Body of pancreas (tissue), 4 donors: ENCODE results near the gene MAP4K4. TPM values are rescaled to one million over a fixed set of nuclear protein-coding genes. Genes with fewer than 3 reads are reported as not detected.

Experiments
- ATAC-seq: fragments of 150-250 bp; one replicate; pipeline ENCODE4 v1.9.1; 2016
- DNase-seq, 4 donors: peaks; one replicate each; pipeline ENCODE4 v3.0.0-alpha.2; 2019
- H3K27ac ChIP-seq, 4 donors: fragments of 200-600 bp; sonication (generic); 1 replicate in 3 of 4; 2 replicates in 1 of 4; pipeline versions ENCODE4 v1.5.1 to v1.6.1; 2016 to 2019; ENCODE audit warnings: mild to moderate bottlenecking in 1 of 4, mixed read lengths in 1 of 4, moderate library complexity in 1 of 4
- H3K27me3 ChIP-seq, 2 donors: fragments of 200-600 bp; sonication (generic); one replicate each; pipeline ENCODE4 v1.6.0; 2016; ENCODE audit warnings: mild to moderate bottlenecking in 1 of 2
- H3K36me3 ChIP-seq, 2 donors: fragments of 200-600 bp; sonication (generic); replicated peaks in 1 of 2; 2 replicates each; pipeline ENCODE4 v1.5.1; 2016; ENCODE audit warnings: low read depth in 2 of 2; ENCODE audit not compliant: insufficient read depth in 1 of 2
- H3K4me1 ChIP-seq: fragments of 200-600 bp; sonication (generic); one replicate; pipeline ENCODE4 v1.6.0; 2016
- H3K4me3 ChIP-seq, 2 donors: fragments of 200-600 bp; sonication (generic); 1 replicate in 1 of 2; 2 replicates in 1 of 2; pipeline ENCODE4 v1.5.1; 2016 to 2019
- H3K9me3 ChIP-seq, 3 donors: fragments of 200-600 bp; sonication (generic); 1 replicate in 2 of 3; 2 replicates in 1 of 3; pipeline ENCODE4 v1.5.1; 2016
- POLR2A ChIP-seq, 3 donors: fragments of 450-650 bp; IDR thresholded peaks; one replicate each; pipeline ENCODE4 v1.6.1; 2016; ENCODE audit warnings: antibody characterized with exemption in 3 of 3, mild to moderate bottlenecking in 2 of 3
- WGBS, 2 donors: methylation state at CpG; one replicate each; pipeline ENCODE4 v1.1.5; 2017; 5-methylcytosine and 5-hydroxymethylcytosine counted together
- intact Hi-C: fragments of 100-400 bp; cut with DNase I; formaldehyde crosslinking; loops from one replicate; pipeline ENCODE4 v1.15.1; 2023
- total RNA-seq, 2 donors: library from RNA; depleted of rRNA; stranded (reverse); fragments of >200 nt; gene quantifications; one replicate each; pipeline ENCODE4 v1.1.0, GENCODE V29; 2016
- TF ChIP-seq, protein P1 (sequence below), 7 experiments: fragments of 450-650 bp in 4 of 7; fragments of 200-600 bp in 3 of 7; sonication (generic) in 3 of 7; IDR thresholded peaks; one replicate each; pipeline ENCODE4 v1.5.1; 2016 to 2019; ENCODE audit warnings: antibody characterized with exemption in 7 of 7

Gene MAP4K4
- total RNA-seq, 2 donors from 2014 or later: 22.1 to 25.1 TPM

DNA sequence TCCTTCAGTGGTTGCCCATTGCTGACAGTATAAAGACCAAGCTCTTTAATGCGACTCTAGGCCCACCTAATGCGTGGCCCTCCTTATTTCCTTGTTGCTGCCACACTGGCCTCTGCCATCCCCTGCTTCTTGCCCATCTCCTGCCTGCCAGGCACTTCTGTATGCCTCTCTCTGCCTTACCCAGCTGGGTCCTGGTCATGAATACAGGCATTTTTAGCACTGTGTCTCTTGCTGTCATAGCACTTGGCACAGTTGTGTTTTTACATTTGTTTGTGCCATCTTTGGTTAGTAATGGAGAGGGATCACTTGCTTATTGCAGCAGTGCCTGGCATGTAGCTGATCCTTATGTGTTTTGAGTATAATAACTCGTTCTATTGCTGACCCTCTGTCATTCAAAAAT is 38.7 kb downstream of the MAP4K4 start:
- Histone ChIP-seq H3K27ac (peak overlapping the region in 2 of 4 donors; percentile 30 to 43), H3K36me3 (no peaks in the 10 kb centered on the region), H3K27me3 (no peaks in the 10 kb centered on the region), H3K4me1 (peaks cover 56% of the 10 kb centered on the region), H3K9me3 (no peaks in the 10 kb centered on the region), H3K4me3 (no peak overlapping the region)
- ATAC-seq (no peak), DNase-seq (no peak)
- intact Hi-C loops: no loop called here
- 76 to 82% methylated on average over 3 of the region's 3 CpGs for WGBS, 2 donors
- TF ChIP-seq, protein P1, sequence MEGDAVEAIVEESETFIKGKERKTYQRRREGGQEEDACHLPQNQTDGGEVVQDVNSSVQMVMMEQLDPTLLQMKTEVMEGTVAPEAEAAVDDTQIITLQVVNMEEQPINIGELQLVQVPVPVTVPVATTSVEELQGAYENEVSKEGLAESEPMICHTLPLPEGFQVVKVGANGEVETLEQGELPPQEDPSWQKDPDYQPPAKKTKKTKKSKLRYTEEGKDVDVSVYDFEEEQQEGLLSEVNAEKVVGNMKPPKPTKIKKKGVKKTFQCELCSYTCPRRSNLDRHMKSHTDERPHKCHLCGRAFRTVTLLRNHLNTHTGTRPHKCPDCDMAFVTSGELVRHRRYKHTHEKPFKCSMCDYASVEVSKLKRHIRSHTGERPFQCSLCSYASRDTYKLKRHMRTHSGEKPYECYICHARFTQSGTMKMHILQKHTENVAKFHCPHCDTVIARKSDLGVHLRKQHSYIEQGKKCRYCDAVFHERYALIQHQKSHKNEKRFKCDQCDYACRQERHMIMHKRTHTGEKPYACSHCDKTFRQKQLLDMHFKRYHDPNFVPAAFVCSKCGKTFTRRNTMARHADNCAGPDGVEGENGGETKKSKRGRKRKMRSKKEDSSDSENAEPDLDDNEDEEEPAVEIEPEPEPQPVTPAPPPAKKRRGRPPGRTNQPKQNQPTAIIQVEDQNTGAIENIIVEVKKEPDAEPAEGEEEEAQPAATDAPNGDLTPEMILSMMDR (IDR thresholded peaks at IDR 0.05): no peak
- TF ChIP-seq POLR2A (IDR thresholded peaks at IDR 0.05): no peak

DNA sequence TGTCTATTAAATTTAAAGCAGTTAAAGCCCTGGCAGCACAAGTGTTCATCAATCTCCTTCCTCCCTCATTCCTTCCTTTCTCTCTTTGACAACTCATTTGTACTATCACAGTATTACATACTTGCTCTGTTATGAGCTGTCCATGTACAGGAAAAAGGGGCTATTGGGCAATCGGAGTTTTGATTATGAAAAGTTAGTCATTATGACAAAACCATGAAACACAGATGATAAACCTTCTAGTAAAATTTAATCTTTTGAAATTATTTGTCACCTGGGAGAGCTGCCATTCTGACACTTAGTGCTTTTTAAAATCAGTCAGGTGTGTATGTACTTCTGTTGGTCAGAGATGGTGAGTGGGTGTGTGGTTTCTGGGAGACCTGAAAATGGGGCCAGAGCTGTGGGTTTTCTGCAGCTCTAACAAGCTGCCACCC is 39.4 kb downstream of the MAP4K4 start:
- peak in 1 of 4 donors; percentile 12 for DNase-seq
- H3K27ac ChIP-seq: peak overlapping the region in 1 of 4 donors; percentile 43
- no peaks in the 10 kb centered on the region for H3K9me3 ChIP-seq
- no peak overlapping the region for H3K4me3 ChIP-seq
- WGBS, 2 donors: 10 to 11% methylated on average over 1 of the region's 1 CpG
- ATAC-seq: peak; percentile 40
- intact Hi-C loops: no loop called here
- peaks cover 62% of the 10 kb centered on the region for H3K4me1 ChIP-seq
- no peaks in the 10 kb centered on the region for H3K36me3 ChIP-seq
- H3K27me3 ChIP-seq: no peaks in the 10 kb centered on the region
- no peak for TF ChIP-seq POLR2A (IDR thresholded peaks at IDR 0.05)
- TF ChIP-seq, protein P1 (IDR thresholded peaks at IDR 0.05): no peak

DNA sequence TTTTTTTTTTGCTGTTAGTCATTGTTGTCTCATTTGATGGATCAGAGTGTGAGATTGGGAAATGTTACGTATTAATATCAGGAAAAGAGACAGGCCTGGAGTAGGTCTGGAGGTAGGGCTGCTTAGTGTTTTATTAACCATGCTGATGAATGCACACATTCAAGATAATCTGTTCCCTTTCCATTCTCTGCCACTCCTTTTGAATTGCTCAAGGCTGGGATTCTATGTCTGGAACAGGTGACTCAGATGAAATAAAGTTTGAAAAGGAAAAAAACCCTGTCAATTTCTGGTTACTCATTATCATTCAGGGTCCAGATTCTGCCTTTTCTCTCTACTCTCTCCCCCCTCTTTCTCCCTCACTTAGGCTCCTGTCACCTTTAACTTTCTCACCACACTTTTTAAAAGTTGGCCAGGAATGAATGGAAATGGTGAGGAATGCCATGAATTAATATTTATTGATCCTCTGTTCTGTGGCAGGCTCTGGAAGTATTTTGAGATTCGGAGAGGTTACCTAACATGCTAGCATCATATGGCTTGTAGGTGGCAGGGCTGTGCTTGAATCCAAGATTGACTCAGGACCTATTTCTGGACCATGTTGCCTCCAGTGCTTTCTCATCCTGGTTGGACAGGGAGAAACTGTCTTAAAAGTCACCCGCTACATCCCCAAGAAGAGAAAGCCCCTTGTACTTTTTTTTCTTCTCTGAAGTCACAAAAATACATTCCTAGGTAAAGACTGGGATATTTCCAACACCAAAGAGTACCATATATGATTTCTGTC is 40.2 kb downstream of the MAP4K4 start:
- Histone ChIP-seq H3K4me3 (no peak overlapping the region), H3K27me3 (no peaks in the 10 kb centered on the region), H3K27ac (peak overlapping the region in 3 of 4 donors; percentile 31 to 43 (median 31)), H3K4me1 (peaks cover 70% of the 10 kb centered on the region), H3K9me3 (no peaks in the 10 kb centered on the region), H3K36me3 (no peaks in the 10 kb centered on the region)
- ATAC-seq: peak; percentile 62
- intact Hi-C loops: no loop called here
- TF ChIP-seq, protein P1 (IDR thresholded peaks at IDR 0.05): no peak
- TF ChIP-seq POLR2A (IDR thresholded peaks at IDR 0.05): no peak
- WGBS, 2 donors: 44 to 52% methylated on average over 3 of the region's 3 CpGs
- DNase-seq: no peak

DNA sequence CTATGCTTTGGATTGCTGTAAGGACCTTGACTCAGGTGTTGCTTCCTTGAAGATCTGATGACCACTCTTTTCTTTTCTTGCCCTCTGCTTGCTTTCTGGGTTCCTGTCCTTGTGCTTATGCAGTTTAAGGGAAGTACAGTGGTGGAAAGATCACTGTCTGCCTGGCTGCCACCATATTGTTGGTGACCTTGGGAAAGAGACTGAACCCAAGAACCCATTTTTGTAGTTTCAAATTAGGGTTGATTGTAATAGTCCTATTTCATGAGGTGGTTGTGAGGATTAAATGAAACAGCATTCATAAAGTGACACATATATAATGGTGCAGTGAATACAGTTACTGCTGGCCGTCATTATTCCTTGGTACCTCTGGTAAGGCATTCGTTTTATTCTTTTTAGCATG is 41.1 kb downstream of the MAP4K4 start:
- no peak overlapping the region for H3K4me3 ChIP-seq
- intact Hi-C loops: no loop called here

More for the DNA sequence above, 41.1 kb downstream of the MAP4K4 start:
- H3K36me3 ChIP-seq: no peaks in the 10 kb centered on the region
- H3K4me1 ChIP-seq: peaks cover 70% of the 10 kb centered on the region
- whole genome bisulfite sequencing, 2 donors: 76 to 93% methylated on average over 2 of the region's 2 CpGs
- no peak for ATAC-seq
- no peaks in the 10 kb centered on the region for H3K9me3 ChIP-seq
- peak overlapping the region in 3 of 4 donors; percentile 31 to 43 (median 31) for H3K27ac ChIP-seq
- H3K27me3 ChIP-seq: no peaks in the 10 kb centered on the region
- TF ChIP-seq, protein P1 (IDR thresholded peaks at IDR 0.05): no peak
- TF ChIP-seq POLR2A (IDR thresholded peaks at IDR 0.05): no peak
- no peak for DNase-seq
